ENCODE results near the gene NRCAM. TPM values are rescaled to one million over a fixed set of nuclear protein-coding genes. Genes with fewer than 3 reads are reported as not detected.
A peak's percentile ranks its signal among the peaks of the same experiment; 100 is the strongest.

The NRCAM gene
- total and polyA plus RNA-seq, 2 of the 13 experiments (the other 11 are each of a cell fraction or from before 2014, with no cell fraction given), result 0.31 to 0.33 TPM

GRCh38 chr7:108351729-108352131 lies 104.5 kb downstream of the NRCAM start (continued):
- no peak for TF ChIP-seq ZHX2 (IDR thresholded peaks at IDR 0.05; ENCODE audit: low read depth)
- no peak for TF ChIP-seq ZHX2 (CRISPR knock-in tag; IDR thresholded peaks at IDR 0.05; ENCODE audit: borderline replicate concordance)
- 0 out of 2 replicates have a peak, but pooled peaks have one; percentile 39 for TF ChIP-seq GATAD1 (CRISPR knock-in tag; IDR thresholded peaks at IDR 0.05)
- TF ChIP-seq PATZ1 (CRISPR knock-in tag; IDR thresholded peaks at IDR 0.05), result no peak
- TF ChIP-seq NAIF1 (CRISPR knock-in tag; IDR thresholded peaks at IDR 0.05; ENCODE audit: borderline replicate concordance), result no peak
- TF ChIP-seq HHEX (CRISPR knock-in tag; IDR thresholded peaks at IDR 0.05), result peak; percentile 88
- TF ChIP-seq, protein P1, sequence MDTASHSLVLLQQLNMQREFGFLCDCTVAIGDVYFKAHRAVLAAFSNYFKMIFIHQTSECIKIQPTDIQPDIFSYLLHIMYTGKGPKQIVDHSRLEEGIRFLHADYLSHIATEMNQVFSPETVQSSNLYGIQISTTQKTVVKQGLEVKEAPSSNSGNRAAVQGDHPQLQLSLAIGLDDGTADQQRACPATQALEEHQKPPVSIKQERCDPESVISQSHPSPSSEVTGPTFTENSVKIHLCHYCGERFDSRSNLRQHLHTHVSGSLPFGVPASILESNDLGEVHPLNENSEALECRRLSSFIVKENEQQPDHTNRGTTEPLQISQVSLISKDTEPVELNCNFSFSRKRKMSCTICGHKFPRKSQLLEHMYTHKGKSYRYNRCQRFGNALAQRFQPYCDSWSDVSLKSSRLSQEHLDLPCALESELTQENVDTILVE (CRISPR knock-in tag; IDR thresholded peaks at IDR 0.05), result 0 out of 2 replicates have a peak, but pooled peaks have one; percentile 42
- peak; percentile 82 for TF ChIP-seq RXRB (CRISPR knock-in tag; IDR thresholded peaks at IDR 0.05; ENCODE audit: borderline replicate concordance)
- TF ChIP-seq CEBPG (CRISPR knock-in tag; IDR thresholded peaks at IDR 0.05), result peak; percentile 53
- TF ChIP-seq ZNF382 (CRISPR knock-in tag; IDR thresholded peaks at IDR 0.05; ENCODE audit: borderline replicate concordance), result no peak
- TF ChIP-seq, protein P2, sequence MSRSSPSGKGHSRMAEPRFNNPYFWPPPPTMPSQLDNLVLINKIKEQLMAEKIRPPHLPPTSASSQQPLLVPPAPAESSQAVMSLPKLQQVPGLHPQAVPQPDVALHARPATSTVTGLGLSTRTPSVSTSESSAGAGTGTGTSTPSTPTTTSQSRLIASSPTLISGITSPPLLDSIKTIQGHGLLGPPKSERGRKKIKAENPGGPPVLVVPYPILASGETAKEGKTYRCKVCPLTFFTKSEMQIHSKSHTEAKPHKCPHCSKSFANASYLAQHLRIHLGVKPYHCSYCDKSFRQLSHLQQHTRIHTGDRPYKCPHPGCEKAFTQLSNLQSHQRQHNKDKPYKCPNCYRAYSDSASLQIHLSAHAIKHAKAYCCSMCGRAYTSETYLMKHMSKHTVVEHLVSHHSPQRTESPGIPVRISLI (CRISPR knock-in tag; IDR thresholded peaks at IDR 0.05; ENCODE audit: borderline replicate concordance), result peak; percentile 83; the same call in 1 of the 2 replicates
- peak; percentile 30; the same call in 1 of the 2 replicates for TF ChIP-seq ZBTB3 (CRISPR knock-in tag; IDR thresholded peaks at IDR 0.05; ENCODE audit: borderline replicate concordance, low read depth)
- TF ChIP-seq, protein P3, sequence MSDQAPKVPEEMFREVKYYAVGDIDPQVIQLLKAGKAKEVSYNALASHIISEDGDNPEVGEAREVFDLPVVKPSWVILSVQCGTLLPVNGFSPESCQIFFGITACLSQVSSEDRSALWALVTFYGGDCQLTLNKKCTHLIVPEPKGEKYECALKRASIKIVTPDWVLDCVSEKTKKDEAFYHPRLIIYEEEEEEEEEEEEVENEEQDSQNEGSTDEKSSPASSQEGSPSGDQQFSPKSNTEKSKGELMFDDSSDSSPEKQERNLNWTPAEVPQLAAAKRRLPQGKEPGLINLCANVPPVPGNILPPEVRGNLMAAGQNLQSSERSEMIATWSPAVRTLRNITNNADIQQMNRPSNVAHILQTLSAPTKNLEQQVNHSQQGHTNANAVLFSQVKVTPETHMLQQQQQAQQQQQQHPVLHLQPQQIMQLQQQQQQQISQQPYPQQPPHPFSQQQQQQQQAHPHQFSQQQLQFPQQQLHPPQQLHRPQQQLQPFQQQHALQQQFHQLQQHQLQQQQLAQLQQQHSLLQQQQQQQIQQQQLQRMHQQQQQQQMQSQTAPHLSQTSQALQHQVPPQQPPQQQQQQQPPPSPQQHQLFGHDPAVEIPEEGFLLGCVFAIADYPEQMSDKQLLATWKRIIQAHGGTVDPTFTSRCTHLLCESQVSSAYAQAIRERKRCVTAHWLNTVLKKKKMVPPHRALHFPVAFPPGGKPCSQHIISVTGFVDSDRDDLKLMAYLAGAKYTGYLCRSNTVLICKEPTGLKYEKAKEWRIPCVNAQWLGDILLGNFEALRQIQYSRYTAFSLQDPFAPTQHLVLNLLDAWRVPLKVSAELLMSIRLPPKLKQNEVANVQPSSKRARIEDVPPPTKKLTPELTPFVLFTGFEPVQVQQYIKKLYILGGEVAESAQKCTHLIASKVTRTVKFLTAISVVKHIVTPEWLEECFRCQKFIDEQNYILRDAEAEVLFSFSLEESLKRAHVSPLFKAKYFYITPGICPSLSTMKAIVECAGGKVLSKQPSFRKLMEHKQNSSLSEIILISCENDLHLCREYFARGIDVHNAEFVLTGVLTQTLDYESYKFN (CRISPR knock-in tag; conservative IDR thresholded peaks at IDR 0.05), result peak; percentile 79
- peak; percentile 84 for TF ChIP-seq FOXA1 (IDR thresholded peaks at IDR 0.05)
- TF ChIP-seq FOXA1 (CRISPR knock-in tag; IDR thresholded peaks at IDR 0.05), result peak; percentile 84
- peak; percentile 82; the same call in 1 of the 2 replicates for TF ChIP-seq TBX3 (IDR thresholded peaks at IDR 0.05; ENCODE audit: borderline replicate concordance)
- TF ChIP-seq HOXA7 (CRISPR knock-in tag; IDR thresholded peaks at IDR 0.05), result no peak

All from HepG2 (cell line).